CD14-positive monocyte (primary cell): ENCODE results near the gene KHDC4. TPM values are rescaled to one million over a fixed set of nuclear protein-coding genes. Genes with fewer than 3 reads are reported as not detected.
A peak's percentile ranks its signal among the peaks of the same experiment; 100 is the strongest.

Source experiments
- DNase-seq, 3 donors: peaks; one replicate each; pipeline ENCODE4 v3.0.0-alpha.2; 2011 to 2022
- H2AFZ ChIP-seq: 2 replicates; pipeline ENCODE4 v1.6.0; 2012; ENCODE audit warnings: mild to moderate bottlenecking, low read depth, low read length, inconsistent platforms; ENCODE audit not compliant: insufficient read depth, poor library complexity, severe bottlenecking
- H3K27ac ChIP-seq, 2 donors: 1 replicate in 1 of 2; 2 replicates in 1 of 2; pipeline ENCODE4 v1.5.1; 2012 to 2013; ENCODE audit warnings: low read length in 2 of 2, control low read depth in 1 of 2, inconsistent platforms in 1 of 2, low read depth in 1 of 2, mild to moderate bottlenecking in 1 of 2
- H3K27me3 ChIP-seq, 2 donors: one replicate each; pipeline versions ENCODE4 v1.6.0 to v1.6.1; 2011 to 2013; ENCODE audit warnings: low read length in 2 of 2; ENCODE audit not compliant: control insufficient read depth in 2 of 2, insufficient read depth in 2 of 2
- H3K36me3 ChIP-seq, 2 donors: replicated peaks in 1 of 2; 1 replicate in 1 of 2; 2 replicates in 1 of 2; pipeline versions ENCODE4 v1.5.1 to v1.6.1; 2012 to 2013; ENCODE audit warnings: low read length in 2 of 2, control low read depth in 1 of 2, inconsistent platforms in 1 of 2, mild to moderate bottlenecking in 1 of 2; ENCODE audit not compliant: insufficient read depth in 2 of 2, control insufficient read depth in 1 of 2
- H3K4me1 ChIP-seq, 2 donors: 1 replicate in 1 of 2; 2 replicates in 1 of 2; pipeline versions ENCODE4 v1.5.1 to v1.6.1; 2012 to 2013; ENCODE audit warnings: low read length in 2 of 2, control low read depth in 1 of 2, inconsistent platforms in 1 of 2, mild to moderate bottlenecking in 1 of 2, moderate library complexity in 1 of 2; ENCODE audit not compliant: insufficient read depth in 2 of 2, control insufficient read depth in 1 of 2
- H3K4me2 ChIP-seq: replicated peaks from 2 replicates; pipeline ENCODE3; 2012; ENCODE audit warnings: low read length, moderate library complexity, mild to moderate bottlenecking; ENCODE audit not compliant: poor library complexity, severe bottlenecking; ENCODE audit errors: extremely low read depth
- H3K4me3 ChIP-seq, 3 experiments: fragments of 200-600 bp in 1 of 3; sonication (generic) in 1 of 3; replicated peaks in 1 of 3; 1 replicate in 2 of 3; 2 replicates in 1 of 3; pipeline ENCODE4 v1.5.1; 2011 to 2013; ENCODE audit warnings: low read length in 3 of 3, mild to moderate bottlenecking in 3 of 3, control low read depth in 2 of 3, low read depth in 2 of 3, inconsistent platforms in 1 of 3, moderate library complexity in 1 of 3
- H3K79me2 ChIP-seq: 2 replicates; pipeline ENCODE4 v1.6.0; 2012; ENCODE audit warnings: mild to moderate bottlenecking, control low read depth, inconsistent platforms, low read length, moderate library complexity; ENCODE audit not compliant: insufficient read depth
- H3K9ac ChIP-seq: 2 replicates; pipeline ENCODE4 v1.6.0; 2017; ENCODE audit warnings: low read length, mild to moderate bottlenecking; ENCODE audit not compliant: insufficient read depth, poor library complexity, severe bottlenecking
- H3K9me3 ChIP-seq, 2 donors: replicated peaks in 1 of 2; 1 replicate in 1 of 2; 2 replicates in 1 of 2; pipeline versions ENCODE4 v1.5.1 to v1.6.1; 2012 to 2013; ENCODE audit warnings: low read length in 2 of 2, control low read depth in 1 of 2; ENCODE audit not compliant: control insufficient read depth in 1 of 2, insufficient read depth in 1 of 2
- H4K20me1 ChIP-seq: 2 replicates; pipeline ENCODE4 v1.6.0; 2012; ENCODE audit warnings: mild to moderate bottlenecking, low read length, control low read depth, moderate library complexity; ENCODE audit not compliant: insufficient read depth
- H3K27ac Mint-ChIP-seq, 7 donors: one replicate each; pipeline ENCODE4 v1.8.0; 2020; ENCODE audit warnings: mild to moderate bottlenecking in 7 of 7, mixed read lengths in 7 of 7, moderate library complexity in 6 of 7, inconsistent platforms in 2 of 7
- H3K27me3 Mint-ChIP-seq, 3 donors: one replicate each; pipeline ENCODE4 v1.8.0; 2021 to 2022; ENCODE audit warnings: low read depth in 3 of 3, mild to moderate bottlenecking in 3 of 3, mixed read lengths in 3 of 3, moderate library complexity in 3 of 3, inconsistent platforms in 1 of 3
- H3K36me3 Mint-ChIP-seq, 2 donors: one replicate each; pipeline ENCODE4 v1.8.0; 2020; ENCODE audit warnings: mixed read lengths in 2 of 2, inconsistent platforms in 1 of 2, mild to moderate bottlenecking in 1 of 2
- H3K4me1 Mint-ChIP-seq: one replicate; pipeline ENCODE4 v1.8.0; 2020; ENCODE audit warnings: mild to moderate bottlenecking, mixed read lengths
- H3K4me3 Mint-ChIP-seq, 2 donors: one replicate each; pipeline ENCODE4 v1.8.0; 2020; ENCODE audit warnings: mild to moderate bottlenecking in 2 of 2, mixed read lengths in 2 of 2, moderate library complexity in 1 of 2
- H3K9me3 Mint-ChIP-seq, 7 donors: one replicate each; pipeline ENCODE4 v1.8.0; 2020 to 2022; ENCODE audit warnings: mixed read lengths in 7 of 7, mild to moderate bottlenecking in 6 of 7, moderate library complexity in 6 of 7, inconsistent platforms in 2 of 7
- WGBS: methylation state at CpG from one replicate; pipeline ENCODE4 v1.1.5; 2013; ENCODE audit warnings: missing lambda C conversion rate; ENCODE audit not compliant: insufficient coverage; 5-methylcytosine and 5-hydroxymethylcytosine counted together
- intact Hi-C, 2 donors: fragments of 100-400 bp; cut with micrococcal nuclease; formaldehyde crosslinking; loops; one replicate each; pipeline versions ENCODE4 v1.15.0 to v1.15.1; 2023
- polyA plus RNA-seq, 3 donors: library from polyadenylated mRNA; depleted of rRNA in 1 of 3; unstranded in 2 of 3; stranded (reverse) in 1 of 3; fragments of 300-500 nt in 2 of 3; fragments of >200 nt in 1 of 3; fragmentation: Illumina TruSeq in 2 of 3; gene quantifications; 1 replicate in 2 of 3; 2 replicates in 1 of 3; pipeline ENCODE4 v1.2.3, GENCODE V29; 2012 to 2021
- TF ChIP-seq, protein P1 (sequence below): fragments of 200-600 bp; IDR thresholded peaks from one replicate; pipeline ENCODE4 v1.8.0; 2022; ENCODE audit warnings: antibody characterized with exemption, mild to moderate bottlenecking

Gene KHDC4
- polyA plus RNA-seq, 3 donors, result 3.4 to 22.0 (median 3.5) TPM

DNA sequence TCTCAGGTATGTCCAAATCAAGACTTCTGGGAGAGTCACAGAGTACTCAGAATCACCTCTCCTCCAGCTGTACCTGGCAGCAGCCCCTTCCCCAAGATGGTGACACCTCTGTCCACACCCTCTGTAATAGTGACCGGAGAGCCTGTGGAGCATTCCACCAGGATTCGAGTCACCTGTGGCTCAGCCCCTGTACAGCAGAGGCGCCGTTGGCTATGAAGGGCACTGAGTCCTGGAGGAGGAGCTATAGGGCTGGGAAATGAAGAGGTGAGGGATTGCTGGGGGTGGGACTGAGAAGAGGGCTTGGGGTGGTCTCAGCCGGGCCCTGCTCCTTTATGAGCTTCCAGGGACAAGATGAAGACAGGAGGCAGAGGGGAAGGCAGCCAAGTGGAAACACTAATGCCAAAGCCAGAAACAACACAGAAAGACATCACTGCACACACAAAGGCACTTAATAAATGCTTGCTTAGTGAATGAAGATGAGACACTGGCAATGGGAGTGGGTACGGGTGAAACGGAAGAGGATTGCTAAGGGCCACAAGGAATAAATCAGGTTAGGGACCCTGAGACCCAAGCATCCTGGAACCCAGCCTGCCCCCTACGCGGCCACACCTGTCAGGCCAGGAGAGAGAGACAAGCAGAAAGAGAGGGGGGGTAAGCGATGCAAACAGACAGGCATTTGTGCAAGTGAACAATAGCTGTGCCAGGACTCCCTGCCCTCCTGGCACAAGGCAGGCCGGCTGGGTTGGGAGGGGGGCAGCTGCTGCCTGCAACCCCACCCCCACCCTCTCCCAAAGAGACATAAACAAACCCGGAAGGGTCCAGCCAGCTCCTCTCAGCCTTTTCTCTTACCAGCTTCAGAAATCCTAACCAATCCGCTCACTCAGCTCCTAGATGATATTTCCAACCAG lies 40.2 kb upstream of the KHDC4 start:
- Histone ChIP-seq H3K9me3 (no peaks in the 10 kb centered on the region), H3K4me2 (peak overlapping the region; percentile 96), H3K79me2 (peaks cover 99% of the 10 kb centered on the region), H2AFZ (no peak overlapping the region), H3K9ac (peak overlapping the region; percentile 99), H3K27me3 (no peaks in the 10 kb centered on the region), H3K4me3 (peak overlapping the region; percentile 93 to 96 (median 94)), H3K4me1 (peaks cover 73 to 87% of the 10 kb centered on the region in 2 donors), H3K27ac (peak overlapping the region; percentile 81 to 97), H3K36me3 (peaks cover 20 to 31% of the 10 kb centered on the region in 2 donors), H4K20me1 (peaks cover 92% of the 10 kb centered on the region)
- DNase-seq, result peak in 1 of 3 donors; percentile 4
- WGBS, result 18% methylated on average over 9 of the region's 13 CpGs
- H3K9me3 Mint-ChIP-seq, result no peaks in the 10 kb centered on the region
- H3K4me1 Mint-ChIP-seq, result peaks cover 70% of the 10 kb centered on the region
- H3K4me3 Mint-ChIP-seq, result peak overlapping the region; percentile 96 to 98
- peak overlapping the region; percentile 91 to 99 (median 96) for H3K27ac Mint-ChIP-seq
- TF ChIP-seq, protein P1, sequence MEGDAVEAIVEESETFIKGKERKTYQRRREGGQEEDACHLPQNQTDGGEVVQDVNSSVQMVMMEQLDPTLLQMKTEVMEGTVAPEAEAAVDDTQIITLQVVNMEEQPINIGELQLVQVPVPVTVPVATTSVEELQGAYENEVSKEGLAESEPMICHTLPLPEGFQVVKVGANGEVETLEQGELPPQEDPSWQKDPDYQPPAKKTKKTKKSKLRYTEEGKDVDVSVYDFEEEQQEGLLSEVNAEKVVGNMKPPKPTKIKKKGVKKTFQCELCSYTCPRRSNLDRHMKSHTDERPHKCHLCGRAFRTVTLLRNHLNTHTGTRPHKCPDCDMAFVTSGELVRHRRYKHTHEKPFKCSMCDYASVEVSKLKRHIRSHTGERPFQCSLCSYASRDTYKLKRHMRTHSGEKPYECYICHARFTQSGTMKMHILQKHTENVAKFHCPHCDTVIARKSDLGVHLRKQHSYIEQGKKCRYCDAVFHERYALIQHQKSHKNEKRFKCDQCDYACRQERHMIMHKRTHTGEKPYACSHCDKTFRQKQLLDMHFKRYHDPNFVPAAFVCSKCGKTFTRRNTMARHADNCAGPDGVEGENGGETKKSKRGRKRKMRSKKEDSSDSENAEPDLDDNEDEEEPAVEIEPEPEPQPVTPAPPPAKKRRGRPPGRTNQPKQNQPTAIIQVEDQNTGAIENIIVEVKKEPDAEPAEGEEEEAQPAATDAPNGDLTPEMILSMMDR, result no peak
- H3K36me3 Mint-ChIP-seq, result peaks cover 47 to 53% of the 10 kb centered on the region in 2 donors
- intact Hi-C loops, result no loop called here
- H3K27me3 Mint-ChIP-seq, result peaks cover 0 to 6% (median 0%) of the 10 kb centered on the region in 3 donors

DNA sequence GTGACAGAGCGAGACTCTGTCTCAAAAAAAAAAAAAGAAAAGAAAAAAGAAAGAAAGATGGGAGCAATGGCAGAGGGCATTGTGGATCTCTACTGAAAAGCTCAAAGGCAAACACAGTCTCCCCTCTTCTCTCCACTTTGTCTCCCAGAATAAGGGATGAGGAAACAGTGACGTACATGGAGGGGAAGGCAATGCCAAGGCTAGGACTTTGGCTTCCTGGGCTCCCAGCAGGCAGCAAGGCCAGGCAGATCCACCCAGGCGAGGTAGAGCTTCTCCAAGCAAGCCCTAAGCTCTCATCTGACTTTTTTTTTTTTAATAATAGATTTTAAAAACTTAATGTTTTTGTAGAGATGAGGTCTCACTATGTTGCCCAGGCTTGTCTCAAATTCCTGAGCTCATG lies 39.5 kb upstream of the KHDC4 start:
- peaks cover 55 to 58% of the 10 kb centered on the region in 2 donors for H3K36me3 Mint-ChIP-seq
- TF ChIP-seq, protein P1, result no peak
- peak overlapping the region; percentile 81 to 97 for H3K27ac ChIP-seq
- H3K9ac ChIP-seq, result peak overlapping the region; percentile 99
- WGBS, result no CpG with 5 or more reads among the region's 3 CpGs
- peaks cover 73 to 87% of the 10 kb centered on the region in 2 donors for H3K4me1 ChIP-seq
- H3K36me3 ChIP-seq, result peaks cover 28 to 38% of the 10 kb centered on the region in 2 donors
- peaks cover 95% of the 10 kb centered on the region for H4K20me1 ChIP-seq
- H3K27ac Mint-ChIP-seq, result peak overlapping the region in 6 of 7 donors; percentile 88 to 99 (median 92)
- intact Hi-C loops, result no loop called here
- H3K27me3 Mint-ChIP-seq, result peaks cover 0 to 6% (median 0%) of the 10 kb centered on the region in 3 donors
- H3K9me3 ChIP-seq, result no peaks in the 10 kb centered on the region
- H3K4me1 Mint-ChIP-seq, result peaks cover 73% of the 10 kb centered on the region
- H3K4me3 Mint-ChIP-seq, result peak overlapping the region; percentile 96 to 98
- DNase-seq, result no peak
- H3K27me3 ChIP-seq, result no peaks in the 10 kb centered on the region
- H3K9me3 Mint-ChIP-seq, result no peaks in the 10 kb centered on the region
- peaks cover 99% of the 10 kb centered on the region for H3K79me2 ChIP-seq
- peak overlapping the region in 1 of 3 experiments; percentile 94 for H3K4me3 ChIP-seq
- no peak overlapping the region for H2AFZ ChIP-seq
- peak overlapping the region; percentile 96 for H3K4me2 ChIP-seq
